Muscle of leg (tissue), 11 donors: Measurements from ENCODE around the gene SLC25A26. TPM values are rescaled to one million over a fixed set of nuclear protein-coding genes. Genes with fewer than 3 reads are reported as not detected.

Experiments
- DNase-seq: peaks from one replicate; pipeline ENCODE4 v3.0.0; 2013
- H3K27ac ChIP-seq: one replicate; pipeline ENCODE4 v1.5.1; 2013; ENCODE audit warnings: mild to moderate bottlenecking, low read length, control low read depth
- H3K27me3 ChIP-seq: one replicate; pipeline ENCODE4 v1.6.1; 2013; ENCODE audit warnings: low read length; ENCODE audit not compliant: control insufficient read depth, insufficient read depth
- H3K36me3 ChIP-seq: one replicate; pipeline ENCODE4 v1.6.1; 2013; ENCODE audit warnings: low read length; ENCODE audit not compliant: control insufficient read depth, insufficient read depth
- H3K4me1 ChIP-seq: one replicate; pipeline ENCODE4 v1.6.1; 2013; ENCODE audit warnings: low read length; ENCODE audit not compliant: control insufficient read depth, insufficient read depth
- H3K4me3 ChIP-seq: one replicate; pipeline ENCODE4 v1.5.1; 2013; ENCODE audit warnings: low read length, control low read depth
- H3K9me3 ChIP-seq: replicated peaks from 2 replicates; pipeline ENCODE4 v1.6.1; 2013; ENCODE audit warnings: low read depth, low read length; ENCODE audit not compliant: control insufficient read depth
- WGBS: methylation state at CpG from one replicate; pipeline ENCODE4 v1.1.5; 2013; ENCODE audit warnings: missing lambda C conversion rate; ENCODE audit not compliant: insufficient coverage; 5-methylcytosine and 5-hydroxymethylcytosine counted together
- polyA plus RNA-seq, 8 donors: library from polyadenylated mRNA; unstranded; fragments of 120-200 nt; gene quantifications; one replicate each; pipeline versions ENCODE4 v1.2.1 to v1.2.3, GENCODE V29; 2013; ENCODE audit warnings: inconsistent platforms in 1 of 8, low replicate concordance in 1 of 8; ENCODE audit not compliant: insufficient read length in 8 of 8, insufficient read depth in 1 of 8
- total RNA-seq: library from RNA; stranded (reverse); fragments of 120-200 nt; gene quantifications from one replicate; pipeline ENCODE4 v1.2.4, GENCODE V29; 2013

Gene SLC25A26
- total and polyA plus RNA-seq, 9 donors: 23.9 to 34.6 (median 28.4) TPM

GRCh38 chr3:66196633-66197032 lies 24.2 kb upstream of the SLC25A26 start:
- no peaks in the 10 kb centered on the region for H3K36me3 ChIP-seq
- H3K27me3 ChIP-seq: peaks cover 3% of the 10 kb centered on the region
- H3K27ac ChIP-seq: no peak overlapping the region
- no peaks in the 10 kb centered on the region for H3K9me3 ChIP-seq
- H3K4me3 ChIP-seq: no peak overlapping the region
- H3K4me1 ChIP-seq: peaks cover 5% of the 10 kb centered on the region
- DNase-seq: no peak

GRCh38 chr3:66198437-66199088 lies 22.2 kb upstream of the SLC25A26 start:
- H3K4me1 ChIP-seq: peaks cover 5% of the 10 kb centered on the region
- H3K27ac ChIP-seq: no peak overlapping the region
- WGBS: 87% methylated on average over 7 of the region's 7 CpGs
- no peak for DNase-seq
- no peaks in the 10 kb centered on the region for H3K9me3 ChIP-seq
- H3K4me3 ChIP-seq: no peak overlapping the region
- peaks cover 3% of the 10 kb centered on the region for H3K27me3 ChIP-seq
- H3K36me3 ChIP-seq: no peaks in the 10 kb centered on the region

- Histone ChIP-seq H3K36me3 (no peaks in the 10 kb centered on the region), H3K4me1 (peaks cover 5% of the 10 kb centered on the region), H3K27ac (no peak overlapping the region), H3K4me3 (no peak overlapping the region), H3K27me3 (peaks cover 3% of the 10 kb centered on the region), H3K9me3 (no peaks in the 10 kb centered on the region)
- DNase-seq: no peak
- WGBS: 73% methylated on average over 1 of the region's 1 CpG
Observed at GRCh38 chr3:66199089-66199473, 21.7 kb upstream of the SLC25A26 start.

GRCh38 chr3:66200147-66200546 lies 20.7 kb upstream of the SLC25A26 start:
- Histone ChIP-seq H3K36me3 (no peaks in the 10 kb centered on the region), H3K27ac (no peak overlapping the region), H3K27me3 (peaks cover 1% of the 10 kb centered on the region), H3K4me3 (no peak overlapping the region), H3K4me1 (peaks cover 3% of the 10 kb centered on the region), H3K9me3 (no peaks in the 10 kb centered on the region)
- DNase-seq: no peak
- WGBS: 17% methylated on average over 1 of the region's 3 CpGs

- Histone ChIP-seq H3K27ac (no peak overlapping the region), H3K9me3 (no peaks in the 10 kb centered on the region), H3K4me1 (no peaks in the 10 kb centered on the region), H3K36me3 (no peaks in the 10 kb centered on the region), H3K4me3 (no peak overlapping the region), H3K27me3 (no peaks in the 10 kb centered on the region)
- WGBS: no CpG with 5 or more reads among the region's 2 CpGs
- DNase-seq: no peak
Observed at GRCh38 chr3:66200786-66201185, 20.0 kb upstream of the SLC25A26 start.

- Histone ChIP-seq H3K36me3 (no peaks in the 10 kb centered on the region), H3K4me3 (no peak overlapping the region), H3K27me3 (no peaks in the 10 kb centered on the region), H3K9me3 (no peaks in the 10 kb centered on the region), H3K27ac (no peak overlapping the region), H3K4me1 (no peaks in the 10 kb centered on the region)
- no peak for DNase-seq
- no CpG with 5 or more reads among the region's 2 CpGs for WGBS
Observed at GRCh38 chr3:66203275-66203674, 17.5 kb upstream of the SLC25A26 start.

GRCh38 chr3:66206806-66207205 lies 14.0 kb upstream of the SLC25A26 start:
- Histone ChIP-seq H3K4me1 (no peaks in the 10 kb centered on the region), H3K27ac (no peak overlapping the region), H3K4me3 (no peak overlapping the region), H3K36me3 (no peaks in the 10 kb centered on the region), H3K9me3 (no peaks in the 10 kb centered on the region), H3K27me3 (no peaks in the 10 kb centered on the region)
- 100% methylated on average over 5 of the region's 7 CpGs for WGBS
- no peak for DNase-seq

GRCh38 chr3:66208189-66208588 lies 12.6 kb upstream of the SLC25A26 start:
- H3K27me3 ChIP-seq: no peaks in the 10 kb centered on the region
- WGBS: 40% methylated on average over 1 of the region's 3 CpGs
- no peaks in the 10 kb centered on the region for H3K9me3 ChIP-seq
- no peak overlapping the region for H3K27ac ChIP-seq
- no peaks in the 10 kb centered on the region for H3K36me3 ChIP-seq
- no peak for DNase-seq
- no peak overlapping the region for H3K4me3 ChIP-seq
- H3K4me1 ChIP-seq: no peaks in the 10 kb centered on the region

- DNase-seq: no peak
- H3K27me3 ChIP-seq: no peaks in the 10 kb centered on the region
- 100% methylated on average over 1 of the region's 9 CpGs for WGBS
- H3K4me3 ChIP-seq: no peak overlapping the region
- H3K27ac ChIP-seq: no peak overlapping the region
- no peaks in the 10 kb centered on the region for H3K9me3 ChIP-seq
- H3K36me3 ChIP-seq: no peaks in the 10 kb centered on the region
- H3K4me1 ChIP-seq: no peaks in the 10 kb centered on the region
Observed at GRCh38 chr3:66210687-66211295, 10.0 kb upstream of the SLC25A26 start.

- no peak for DNase-seq
- no peak overlapping the region for H3K27ac ChIP-seq
- H3K4me3 ChIP-seq: no peak overlapping the region
- no peaks in the 10 kb centered on the region for H3K4me1 ChIP-seq
- H3K27me3 ChIP-seq: no peaks in the 10 kb centered on the region
- no peaks in the 10 kb centered on the region for H3K9me3 ChIP-seq
- H3K36me3 ChIP-seq: no peaks in the 10 kb centered on the region
- whole genome bisulfite sequencing: 100% methylated on average over 1 of the region's 4 CpGs
Observed at GRCh38 chr3:66211779-66212178, 9.0 kb upstream of the SLC25A26 start.

GRCh38 chr3:66215106-66215505 lies 5.7 kb upstream of the SLC25A26 start:
- Histone ChIP-seq H3K27me3 (no peaks in the 10 kb centered on the region), H3K36me3 (no peaks in the 10 kb centered on the region), H3K4me3 (no peak overlapping the region), H3K9me3 (no peaks in the 10 kb centered on the region), H3K27ac (no peak overlapping the region), H3K4me1 (no peaks in the 10 kb centered on the region)
- DNase-seq: no peak
- WGBS: no CpG with 5 or more reads among the region's 2 CpGs
